ENCODE measurements around the gene HOXA7. TPM values are rescaled to one million over a fixed set of nuclear protein-coding genes. Genes with fewer than 3 reads are reported as not detected.

The HOXA7 gene
- 7.1 and 8.8 TPM in 2 replicates for total RNA-seq
- long read RNA-seq, partial matches to known transcripts = 0 of 2 reads
- long read RNA-seq, other reads (novel, unspliced or antisense) = 1 of 2 reads

GRCh38 chr7:27156508-27156898 is at the start of gene HOXA7:
TSS of gene HOXA7 (minus strand) at chr7:27156675. CDS start at chr7:27156545, 130 bp downstream.
- Mint-ChIP-seq H3K4me3 (peak within 1 kb of the TSS; percentile 95), H3K36me3 (ENCODE audit: low read depth) (peaks cover 6% of the 10 kb centered on the region), H3K4me1 (peaks cover 25% of the 10 kb centered on the region), H3K27ac (ENCODE audit: unreplicated experiment) (peak within 1 kb of the TSS; percentile 92), H3K9me3 (no peaks in the 10 kb centered on the region), H3K27me3 (ENCODE audit: low read depth) (peaks cover 97% of the 10 kb centered on the region)
- DNase-seq (ENCODE audit: low read depth, low spot score) = no peak
- TF ChIP-seq CTCF (conservative IDR thresholded peaks at IDR 0.05) = no peak

GRCh38 chr7:27205325-27206280 is 49.1 kb upstream of the HOXA7 start:
- Mint-ChIP-seq H3K36me3 (ENCODE audit: low read depth) (peaks cover 4% of the 10 kb centered on the region), H3K4me1 (peaks cover 4% of the 10 kb centered on the region), H3K27me3 (ENCODE audit: low read depth) (peaks cover 100% of the 10 kb centered on the region), H3K4me3 (peak overlapping the region; percentile 25), H3K9me3 (no peaks in the 10 kb centered on the region), H3K27ac (ENCODE audit: unreplicated experiment) (no peak overlapping the region)
- no peak for DNase-seq (ENCODE audit: low read depth, low spot score)
- no peak for TF ChIP-seq CTCF (conservative IDR thresholded peaks at IDR 0.05)

GRCh38 chr7:27204851-27205322 is 48.4 kb upstream of the HOXA7 start:
- Mint-ChIP-seq H3K27ac (ENCODE audit: unreplicated experiment) (no peak overlapping the region), H3K27me3 (ENCODE audit: low read depth) (peaks cover 99% of the 10 kb centered on the region), H3K9me3 (no peaks in the 10 kb centered on the region), H3K4me3 (no peak overlapping the region), H3K36me3 (ENCODE audit: low read depth) (peaks cover 4% of the 10 kb centered on the region), H3K4me1 (peaks cover 7% of the 10 kb centered on the region)
- DNase-seq (ENCODE audit: low read depth, low spot score) = no peak
- TF ChIP-seq CTCF (conservative IDR thresholded peaks at IDR 0.05) = no peak

GRCh38 chr7:27203964-27204594 is 47.6 kb upstream of the HOXA7 start:
- Mint-ChIP-seq H3K4me3 (peak overlapping the region; percentile 8), H3K9me3 (no peaks in the 10 kb centered on the region), H3K27me3 (ENCODE audit: low read depth) (peaks cover 95% of the 10 kb centered on the region), H3K27ac (ENCODE audit: unreplicated experiment) (no peak overlapping the region), H3K36me3 (ENCODE audit: low read depth) (peaks cover 4% of the 10 kb centered on the region), H3K4me1 (peaks cover 7% of the 10 kb centered on the region)
- TF ChIP-seq CTCF (conservative IDR thresholded peaks at IDR 0.05) = no peak
- DNase-seq (ENCODE audit: low read depth, low spot score) = no peak

- TF ChIP-seq CTCF (conservative IDR thresholded peaks at IDR 0.05) = no peak
- Mint-ChIP-seq H3K4me3 (peak overlapping the region; percentile 12), H3K9me3 (no peaks in the 10 kb centered on the region)
Measured at GRCh38 chr7:27203365-27203953, 47.0 kb upstream of the HOXA7 start.

More at GRCh38 chr7:27203365-27203953, 47.0 kb upstream of the HOXA7 start:
- H3K4me1 Mint-ChIP-seq = peaks cover 7% of the 10 kb centered on the region
- no peak for DNase-seq (ENCODE audit: low read depth, low spot score)
- peaks cover 4% of the 10 kb centered on the region for H3K36me3 Mint-ChIP-seq (ENCODE audit: low read depth)
- H3K27ac Mint-ChIP-seq (ENCODE audit: unreplicated experiment) = no peak overlapping the region
- H3K27me3 Mint-ChIP-seq (ENCODE audit: low read depth) = peaks cover 95% of the 10 kb centered on the region

All from neural crest cell (in vitro differentiated cells).